ENCODE measurements around the gene SLC25A18.

SLC25A18 gene

DNA sequence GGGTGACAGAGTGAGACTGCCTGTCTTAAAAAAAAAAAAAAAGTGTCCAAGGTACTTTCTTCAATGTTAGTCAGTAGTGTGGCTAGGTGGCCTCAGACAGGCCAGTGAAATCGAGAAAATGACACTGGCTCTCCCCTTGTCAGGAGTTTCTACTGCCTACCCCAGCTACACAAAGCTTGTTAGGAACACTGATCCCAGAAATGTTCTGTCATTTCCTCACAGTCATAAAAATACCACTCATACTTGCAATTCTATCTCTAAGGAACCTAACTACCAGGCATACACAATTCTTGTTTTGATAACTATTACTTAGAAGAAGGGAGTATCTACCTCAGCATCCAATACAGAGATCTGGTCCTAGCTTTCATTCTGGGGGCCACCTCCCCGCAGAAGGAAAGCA is 33.9 kb downstream of the SLC25A18 start:
- peaks cover 12% of the 10 kb centered on the region for H3K36me3 ChIP-seq (ENCODE audit: control insufficient read depth, insufficient read depth, low read length)
- no peak for DNase-seq (ENCODE audit: extremely low read depth, insufficient read length)
- TF ChIP-seq, protein P1, sequence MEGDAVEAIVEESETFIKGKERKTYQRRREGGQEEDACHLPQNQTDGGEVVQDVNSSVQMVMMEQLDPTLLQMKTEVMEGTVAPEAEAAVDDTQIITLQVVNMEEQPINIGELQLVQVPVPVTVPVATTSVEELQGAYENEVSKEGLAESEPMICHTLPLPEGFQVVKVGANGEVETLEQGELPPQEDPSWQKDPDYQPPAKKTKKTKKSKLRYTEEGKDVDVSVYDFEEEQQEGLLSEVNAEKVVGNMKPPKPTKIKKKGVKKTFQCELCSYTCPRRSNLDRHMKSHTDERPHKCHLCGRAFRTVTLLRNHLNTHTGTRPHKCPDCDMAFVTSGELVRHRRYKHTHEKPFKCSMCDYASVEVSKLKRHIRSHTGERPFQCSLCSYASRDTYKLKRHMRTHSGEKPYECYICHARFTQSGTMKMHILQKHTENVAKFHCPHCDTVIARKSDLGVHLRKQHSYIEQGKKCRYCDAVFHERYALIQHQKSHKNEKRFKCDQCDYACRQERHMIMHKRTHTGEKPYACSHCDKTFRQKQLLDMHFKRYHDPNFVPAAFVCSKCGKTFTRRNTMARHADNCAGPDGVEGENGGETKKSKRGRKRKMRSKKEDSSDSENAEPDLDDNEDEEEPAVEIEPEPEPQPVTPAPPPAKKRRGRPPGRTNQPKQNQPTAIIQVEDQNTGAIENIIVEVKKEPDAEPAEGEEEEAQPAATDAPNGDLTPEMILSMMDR (IDR thresholded peaks at IDR 0.05; ENCODE audit: insufficient read depth, low read length, poor library complexity, severe bottlenecking), result no peak

DNA sequence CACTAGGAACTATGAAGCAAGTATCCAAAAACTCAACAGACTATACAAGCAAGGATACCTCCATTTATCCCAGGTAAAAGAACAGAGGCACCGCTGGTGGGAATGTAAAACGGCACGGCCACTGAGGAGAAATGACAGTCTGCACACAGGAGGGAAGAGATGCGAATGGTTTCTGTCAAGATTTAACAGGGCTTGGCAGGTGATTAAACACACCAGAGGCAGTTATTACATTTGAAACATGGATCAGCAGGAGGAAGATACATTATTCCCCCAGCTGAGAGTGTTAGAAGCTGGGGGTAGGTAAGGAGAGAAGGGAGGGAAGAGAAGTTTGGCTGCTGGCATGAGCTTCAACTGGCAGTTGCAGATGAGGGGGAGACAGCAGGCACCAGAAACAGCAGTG is 35.0 kb downstream of the SLC25A18 start:
- TF ChIP-seq, protein P1 (IDR thresholded peaks at IDR 0.05; ENCODE audit: insufficient read depth, low read length, poor library complexity, severe bottlenecking), result no peak
- Histone ChIP-seq H3K27me3 (replicated peaks; ENCODE audit: control insufficient read depth, insufficient read depth, low read length) (no peaks in the 10 kb centered on the region), H3K4me3 (replicated peaks; ENCODE audit: low read depth, low read length) (no peak overlapping the region), H3K36me3 (ENCODE audit: control insufficient read depth, insufficient read depth, low read length) (peaks cover 6% of the 10 kb centered on the region)
- no peak for DNase-seq (ENCODE audit: extremely low read depth, insufficient read length)

More for the DNA sequence above, 33.9 kb downstream of the SLC25A18 start:
- no peak overlapping the region for H3K4me3 ChIP-seq (replicated peaks; ENCODE audit: low read depth, low read length)
- no peaks in the 10 kb centered on the region for H3K27me3 ChIP-seq (replicated peaks; ENCODE audit: control insufficient read depth, insufficient read depth, low read length)

DNA sequence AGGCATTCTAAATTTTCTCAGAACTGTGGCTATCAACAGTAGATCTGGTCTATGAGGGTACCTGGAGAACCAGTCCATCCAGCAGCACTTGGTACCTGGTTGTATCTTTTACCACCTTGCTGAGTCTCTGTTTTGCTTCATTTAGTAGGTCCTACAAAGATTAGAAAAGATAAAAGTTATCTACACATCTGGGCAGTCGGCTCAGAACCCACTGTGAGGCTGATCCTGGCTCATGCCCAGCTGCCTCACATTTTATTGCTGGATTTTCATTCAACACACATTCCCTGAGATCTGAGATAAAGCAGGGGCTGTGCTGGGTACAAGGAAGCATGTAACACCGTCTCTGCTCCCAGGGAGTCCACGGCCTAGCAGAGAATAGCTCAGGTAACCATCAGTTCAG is 37.7 kb downstream of the SLC25A18 start:
- H3K4me3 ChIP-seq (replicated peaks; ENCODE audit: low read depth, low read length), result no peak overlapping the region
- peaks cover 5% of the 10 kb centered on the region for H3K36me3 ChIP-seq (ENCODE audit: control insufficient read depth, insufficient read depth, low read length)
- DNase-seq (ENCODE audit: extremely low read depth, insufficient read length), result no peak
- TF ChIP-seq, protein P1 (IDR thresholded peaks at IDR 0.05; ENCODE audit: insufficient read depth, low read length, poor library complexity, severe bottlenecking), result no peak
- no peaks in the 10 kb centered on the region for H3K27me3 ChIP-seq (replicated peaks; ENCODE audit: control insufficient read depth, insufficient read depth, low read length)

DNA sequence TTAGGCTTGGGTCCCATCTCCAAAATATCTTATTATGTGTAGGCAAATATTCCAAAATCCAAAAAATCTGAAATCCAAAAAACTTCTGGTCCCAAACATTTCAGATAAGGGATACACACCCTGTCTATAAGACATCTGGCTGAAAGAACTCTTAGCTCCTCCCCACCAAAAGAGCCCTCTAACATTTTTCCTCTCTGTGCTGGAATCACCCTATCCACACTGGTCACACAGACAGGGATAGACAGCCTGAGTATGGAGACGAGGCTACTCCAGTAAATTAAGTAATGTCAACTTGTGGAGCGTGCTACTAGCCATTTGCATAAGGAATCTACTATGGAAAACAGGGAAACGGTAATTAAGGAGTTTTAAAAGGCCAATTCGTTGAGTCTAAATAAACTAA is 40.4 kb downstream of the SLC25A18 start:
- no peak for DNase-seq (ENCODE audit: extremely low read depth, insufficient read length)
- H3K36me3 ChIP-seq (ENCODE audit: control insufficient read depth, insufficient read depth, low read length), result peaks cover 2% of the 10 kb centered on the region
- TF ChIP-seq, protein P1 (IDR thresholded peaks at IDR 0.05; ENCODE audit: insufficient read depth, low read length, poor library complexity, severe bottlenecking), result no peak
- H3K4me3 ChIP-seq (replicated peaks; ENCODE audit: low read depth, low read length), result no peak overlapping the region
- H3K27me3 ChIP-seq (replicated peaks; ENCODE audit: control insufficient read depth, insufficient read depth, low read length), result no peaks in the 10 kb centered on the region

DNA sequence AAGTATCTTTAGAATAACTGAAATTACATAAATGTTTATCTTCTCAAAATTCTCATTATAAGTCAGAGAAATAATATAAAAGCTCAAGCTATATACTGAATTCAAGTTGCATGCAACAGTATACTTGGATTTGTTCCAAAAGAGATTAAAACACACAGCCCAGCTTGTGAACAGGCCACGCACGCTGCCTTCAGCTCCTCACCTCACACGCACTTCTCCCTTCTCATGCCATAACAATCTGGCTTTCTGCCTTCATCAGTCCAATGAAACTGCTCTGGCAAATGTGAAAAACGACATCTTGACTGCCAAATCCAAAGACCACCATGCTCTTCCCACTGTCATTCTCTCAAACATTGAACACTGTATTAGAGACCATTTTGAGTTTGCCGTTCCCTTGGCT is 43.2 kb downstream of the SLC25A18 start:
- DNase-seq (ENCODE audit: extremely low read depth, insufficient read length), result no peak
- TF ChIP-seq, protein P1 (IDR thresholded peaks at IDR 0.05; ENCODE audit: insufficient read depth, low read length, poor library complexity, severe bottlenecking), result no peak
- Histone ChIP-seq H3K36me3 (ENCODE audit: control insufficient read depth, insufficient read depth, low read length) (peaks cover 2% of the 10 kb centered on the region), H3K4me3 (replicated peaks; ENCODE audit: low read depth, low read length) (no peak overlapping the region), H3K27me3 (replicated peaks; ENCODE audit: control insufficient read depth, insufficient read depth, low read length) (no peaks in the 10 kb centered on the region)

DNA sequence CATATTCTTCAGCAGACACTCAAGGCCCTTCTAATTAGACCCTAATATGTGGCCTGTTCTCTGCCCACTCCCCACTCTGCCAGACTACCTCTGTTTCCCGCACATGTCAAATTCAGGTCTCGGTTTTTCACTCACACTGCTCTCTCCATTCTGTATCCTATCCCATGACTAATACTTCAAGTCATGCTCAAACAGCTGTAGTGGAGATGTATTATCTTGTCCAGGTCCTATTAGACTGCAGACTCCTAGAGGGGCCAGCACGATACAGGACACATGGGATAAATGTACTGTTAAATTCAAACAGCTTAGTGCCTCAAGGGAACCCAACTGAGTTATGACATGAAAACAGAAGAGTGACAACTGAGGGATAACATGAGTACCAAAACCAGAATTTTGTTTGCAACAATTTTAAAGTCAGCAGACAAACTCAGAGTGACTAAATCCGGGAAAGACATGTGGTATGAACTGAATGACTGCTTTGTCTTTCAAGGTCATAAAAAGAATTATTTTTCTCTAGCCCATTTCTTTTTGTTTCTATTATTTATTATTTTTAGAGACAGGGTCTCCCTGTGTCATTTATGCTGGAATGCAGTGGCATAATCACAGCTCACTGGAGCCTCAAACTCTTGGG is 44.7 kb downstream of the SLC25A18 start:
- TF ChIP-seq, protein P1 (IDR thresholded peaks at IDR 0.05; ENCODE audit: insufficient read depth, low read length, poor library complexity, severe bottlenecking), result no peak
- Histone ChIP-seq H3K36me3 (ENCODE audit: control insufficient read depth, insufficient read depth, low read length) (peaks cover 5% of the 10 kb centered on the region), H3K27me3 (replicated peaks; ENCODE audit: control insufficient read depth, insufficient read depth, low read length) (no peaks in the 10 kb centered on the region), H3K4me3 (replicated peaks; ENCODE audit: low read depth, low read length) (no peak overlapping the region)
- DNase-seq (ENCODE audit: extremely low read depth, insufficient read length), result no peak

Data from GM06990 (cell line).